GM18858 (cell line): Measurements from ENCODE around the gene KCNIP4.

Experiments
- ATAC-seq: cut with Tn5 transposase; IDR thresholded peaks from one replicate; pipeline ENCODE4 v1.9.1; 2021; ENCODE audit not compliant: unreplicated experiment

Gene KCNIP4

DNA sequence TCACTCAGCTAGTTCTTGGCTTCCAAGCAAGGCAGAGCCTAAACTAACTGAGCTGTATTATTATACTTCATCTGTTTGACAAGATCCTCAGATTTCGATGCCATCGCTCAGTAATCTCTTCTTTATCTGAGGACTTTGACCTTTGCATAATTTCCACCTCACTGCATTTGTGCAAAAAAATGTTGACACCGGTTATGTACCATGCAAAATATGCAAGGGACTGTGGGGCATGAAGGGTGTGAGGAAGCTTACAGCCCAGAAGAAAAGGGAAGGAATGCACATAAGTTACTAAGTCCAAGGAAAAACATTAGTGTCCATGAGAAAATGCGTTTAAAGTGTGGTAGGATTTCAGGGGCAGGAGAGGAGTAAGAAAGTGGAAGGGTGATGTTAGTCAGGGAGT lies 953.0 kb downstream of the KCNIP4 start:
- ATAC-seq = no peak

GRCh38 chr4:20995015-20995414 lies 953.6 kb downstream of the KCNIP4 start:
- no peak for ATAC-seq

DNA sequence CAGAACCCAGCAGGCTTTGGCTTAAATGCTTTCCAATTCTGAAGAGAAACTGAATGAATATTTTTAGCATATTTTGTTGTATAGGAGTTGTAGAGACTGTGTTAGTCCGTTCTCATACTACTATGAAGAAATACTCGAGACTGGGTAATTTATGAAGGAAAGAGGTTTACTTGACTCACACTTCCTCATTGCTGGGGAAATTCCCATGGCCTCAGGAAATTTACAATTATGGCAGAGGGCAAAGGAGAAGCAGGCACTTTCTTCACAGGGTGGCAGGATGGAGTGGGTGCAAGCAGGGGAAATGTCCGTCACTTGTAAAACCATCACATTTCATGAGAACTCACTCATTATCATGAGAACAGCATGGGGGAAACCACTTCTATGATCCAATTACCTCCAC lies 956.6 kb downstream of the KCNIP4 start:
- ATAC-seq = no peak

DNA sequence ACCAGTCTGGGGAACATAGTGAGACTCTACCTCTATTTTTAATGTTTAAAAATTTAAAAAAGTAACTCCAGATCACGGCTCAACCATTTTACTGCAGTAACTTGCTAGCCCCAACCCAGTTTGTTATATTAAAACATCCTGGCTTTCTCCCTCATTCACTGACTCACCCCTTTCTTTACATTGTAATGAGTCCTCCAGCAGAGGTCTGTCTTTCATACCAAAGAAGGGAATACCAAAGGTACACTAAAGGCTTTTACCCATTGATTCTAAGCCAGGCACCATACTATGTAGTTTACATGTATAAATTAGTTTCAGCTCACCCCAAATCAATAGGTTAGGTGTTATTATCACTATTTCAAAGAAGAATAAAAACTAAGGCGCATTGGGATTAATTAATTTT lies 961.4 kb downstream of the KCNIP4 start:
- no peak for ATAC-seq

GRCh38 chr4:20984576-20984836 lies 964.1 kb downstream of the KCNIP4 start:
- ATAC-seq = no peak

- ATAC-seq = no peak
Measured at GRCh38 chr4:20983763-20984575, 964.6 kb downstream of the KCNIP4 start.

DNA sequence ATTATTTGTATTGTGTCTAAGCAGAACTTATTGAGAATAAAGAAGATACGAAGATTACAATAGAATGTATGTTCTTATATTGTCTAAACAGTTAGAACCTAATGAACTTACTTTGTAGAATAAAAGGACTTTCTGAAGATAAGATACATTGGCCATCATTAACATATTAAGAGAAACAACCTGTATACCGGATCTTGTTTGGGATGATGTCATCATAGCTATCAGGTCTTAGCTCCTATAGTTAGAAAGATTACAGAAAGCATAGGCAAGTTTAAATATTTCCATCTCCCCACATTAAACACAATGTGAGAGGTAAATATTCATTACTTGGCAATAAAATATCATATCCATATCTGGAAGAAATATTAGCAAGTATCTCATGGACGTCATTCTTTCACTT lies 966.0 kb downstream of the KCNIP4 start:
- ATAC-seq = no peak

- ATAC-seq = no peak
Measured at GRCh38 chr4:20960291-20960690, 988.3 kb downstream of the KCNIP4 start.

- ATAC-seq = no peak
Measured at GRCh38 chr4:20954541-20954940, 994.0 kb downstream of the KCNIP4 start.

DNA sequence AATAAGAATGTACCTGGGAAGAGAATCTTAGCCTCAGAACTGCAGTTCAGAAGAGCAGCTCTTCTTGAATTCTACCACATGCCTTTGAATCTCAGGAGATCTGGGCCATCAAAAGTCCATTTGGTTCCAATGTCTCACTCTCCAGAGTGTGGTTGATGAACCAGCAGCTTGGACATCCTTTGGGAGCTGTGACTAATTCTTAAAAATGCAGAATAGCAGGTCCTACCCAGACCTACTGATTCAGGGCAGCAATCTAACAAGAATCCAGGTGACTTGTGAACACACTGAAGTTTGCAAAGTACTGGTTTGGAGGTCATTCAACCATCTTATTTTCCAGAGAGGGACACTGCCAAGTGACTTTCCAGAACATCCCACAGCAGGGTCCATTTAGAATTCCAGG lies 1003.6 kb downstream of the KCNIP4 start:
- ATAC-seq = no peak

- no peak for ATAC-seq
Measured at GRCh38 chr4:20944451-20944850, 1004.1 kb downstream of the KCNIP4 start.

GRCh38 chr4:20938204-20938603 lies 1010.4 kb downstream of the KCNIP4 start:
- ATAC-seq = no peak

DNA sequence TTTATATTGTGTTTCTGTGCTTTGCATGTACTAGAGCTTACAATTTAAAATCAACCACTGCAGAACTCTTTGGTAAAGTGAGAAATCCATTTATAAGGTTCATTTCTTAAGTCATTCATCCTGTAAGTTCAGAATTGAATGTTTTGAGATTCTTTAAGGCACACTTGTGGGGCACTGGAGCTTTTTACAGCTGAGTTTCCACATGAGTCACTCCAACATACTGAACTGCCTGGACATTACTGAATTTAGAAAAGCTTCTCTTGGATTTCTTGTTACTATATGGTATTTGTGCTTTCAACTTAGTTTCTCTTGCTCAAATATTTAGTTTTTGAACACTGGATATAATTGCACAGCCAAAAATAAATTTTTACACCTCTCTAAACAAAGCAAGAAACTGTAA lies 1022.0 kb downstream of the KCNIP4 start:
- no peak for ATAC-seq

DNA sequence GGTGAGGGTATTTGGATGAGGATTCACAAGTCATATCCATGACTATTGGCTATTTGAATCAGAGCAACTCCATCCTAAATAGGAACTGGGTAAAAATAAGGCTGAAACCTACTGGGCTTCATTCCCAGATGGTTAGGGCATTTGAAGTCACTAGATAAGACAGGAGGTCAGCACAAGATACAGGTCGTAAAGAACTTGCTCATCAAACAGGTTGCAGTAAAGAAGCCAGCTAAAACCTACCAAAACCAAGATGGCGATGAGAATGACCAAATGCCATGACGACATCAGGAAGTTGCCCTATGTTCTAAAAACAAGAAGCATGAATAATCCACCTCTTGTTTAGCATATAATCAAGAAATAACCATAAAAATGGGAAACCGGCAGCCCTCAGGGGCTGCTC lies 1023.4 kb downstream of the KCNIP4 start:
- ATAC-seq = no peak

DNA sequence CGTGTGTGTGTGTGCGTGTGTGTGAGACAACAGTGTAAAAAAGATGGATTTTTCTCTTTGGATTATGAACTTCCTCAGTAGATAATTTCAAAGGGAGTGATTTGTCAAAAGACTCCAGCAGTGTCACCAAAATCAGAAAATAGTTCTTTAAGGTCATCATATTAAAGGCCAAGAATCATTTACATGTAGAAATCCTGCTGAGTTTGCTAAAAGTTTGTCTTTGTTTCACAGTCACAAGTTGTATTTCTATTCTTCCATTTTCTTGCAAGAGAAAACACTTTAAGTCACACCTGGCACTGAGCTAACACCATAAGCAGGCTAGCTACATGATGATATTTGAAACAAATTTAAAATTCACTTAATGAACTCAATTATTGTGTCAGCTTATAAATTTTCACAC lies 1025.6 kb downstream of the KCNIP4 start:
- no peak for ATAC-seq

- ATAC-seq = no peak
Measured at GRCh38 chr4:20916106-20916505, 1032.5 kb downstream of the KCNIP4 start.

- no peak for ATAC-seq
Measured at GRCh38 chr4:20904966-20905365, 1043.6 kb downstream of the KCNIP4 start.

DNA sequence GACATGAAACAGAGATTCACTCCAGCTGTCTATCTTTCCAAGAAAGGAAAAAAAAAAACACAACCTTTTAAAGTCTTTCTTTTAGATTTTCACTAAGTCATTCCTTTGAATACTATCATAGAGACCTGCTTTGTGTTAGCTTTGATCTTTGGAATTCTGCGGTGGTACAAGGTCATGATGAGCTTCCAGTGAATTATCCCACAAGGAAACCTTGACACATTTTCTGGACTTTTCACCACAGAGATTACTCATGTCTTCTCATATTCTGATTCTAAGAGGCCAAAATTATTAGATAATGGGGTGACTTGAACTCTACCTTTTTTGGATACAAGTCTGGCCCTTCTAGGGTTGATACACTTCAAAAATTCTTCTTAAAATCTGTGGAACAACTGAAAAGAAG lies 1046.7 kb downstream of the KCNIP4 start:
- no peak for ATAC-seq

- ATAC-seq = no peak
Measured at GRCh38 chr4:20899591-20899990, 1049.0 kb downstream of the KCNIP4 start.

DNA sequence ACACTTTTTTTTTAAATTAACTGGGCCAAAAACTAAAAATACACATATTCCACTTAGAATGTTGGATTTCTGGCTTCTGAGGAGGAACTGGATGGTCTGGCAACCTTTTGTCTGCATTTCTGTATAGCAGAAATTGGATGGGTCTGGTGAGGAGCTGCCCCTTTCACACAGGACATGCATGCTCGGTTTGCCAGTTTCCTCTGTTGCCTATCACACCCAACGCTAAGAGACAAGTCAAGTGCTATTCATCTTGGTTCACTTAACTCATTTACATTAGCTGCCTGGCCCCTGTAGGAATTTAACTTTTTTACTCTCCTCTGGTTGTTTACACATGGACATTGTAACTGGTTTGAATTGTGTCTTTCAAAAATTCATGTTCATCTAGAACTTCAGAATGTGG lies 1052.6 kb downstream of the KCNIP4 start:
- ATAC-seq = no peak

DNA sequence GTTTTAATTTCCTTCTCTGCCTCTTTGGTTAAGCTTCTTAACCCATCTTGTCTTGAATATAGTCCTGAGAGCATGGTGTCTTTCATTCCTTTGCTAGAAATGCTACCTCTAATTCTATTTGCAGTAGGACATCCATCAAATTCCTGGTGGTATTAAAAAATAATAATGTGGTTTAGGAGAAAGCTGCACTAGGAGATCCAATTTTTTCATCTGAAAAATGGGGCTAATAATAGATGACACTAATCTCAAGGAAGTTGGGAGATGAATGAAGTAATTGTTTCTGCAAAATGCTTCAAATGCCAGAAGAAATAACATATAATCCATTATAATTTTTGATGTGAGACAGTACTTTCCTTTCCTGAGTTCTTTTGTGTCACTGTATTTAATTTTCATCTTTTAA lies 1053.4 kb downstream of the KCNIP4 start:
- ATAC-seq = no peak

DNA sequence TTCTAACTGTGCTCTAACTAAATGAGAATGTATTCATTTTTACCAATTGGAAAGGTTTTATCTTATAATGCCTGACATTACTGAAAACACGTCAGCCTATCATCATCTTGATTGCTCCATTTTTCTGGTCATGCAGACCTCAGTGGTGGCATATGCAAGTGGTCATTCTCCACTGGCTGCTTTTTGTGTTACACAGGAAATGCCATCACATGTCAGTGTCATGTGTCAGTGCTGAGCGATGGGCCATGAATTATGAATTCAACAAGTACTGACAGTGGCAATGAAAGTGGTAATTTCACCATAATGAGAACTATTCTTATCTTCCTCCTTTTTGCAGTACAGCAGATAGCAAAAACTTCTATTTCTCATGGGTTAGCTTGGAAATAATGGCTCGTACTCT lies 1057.8 kb downstream of the KCNIP4 start:
- ATAC-seq = no peak

GRCh38 chr4:20889901-20890300 lies 1058.7 kb downstream of the KCNIP4 start:
- ATAC-seq = no peak
